Mammary epithelial cell (primary cell): ENCODE measurements around the gene TMEM163.

Experiments
- EZH2 ChIP-seq: IDR thresholded peaks from 2 replicates; pipeline ENCODE4 v1.6.1; 2012; ENCODE audit warnings: low read length, inconsistent platforms, borderline replicate concordance
- TF ChIP-seq, protein P1 (sequence below), 2 donors: IDR thresholded peaks in 1 of 2; conservative IDR thresholded peaks in 1 of 2; 2 replicates each; pipeline ENCODE4 v1.5.1; 2011 to 2012; ENCODE audit warnings: inconsistent platforms in 2 of 2, low read length in 2 of 2, mild to moderate bottlenecking in 2 of 2, control low read depth in 1 of 2, low read depth in 1 of 2; ENCODE audit not compliant: insufficient read depth in 1 of 2; ENCODE audit errors: extremely low read depth in 1 of 2

DNA sequence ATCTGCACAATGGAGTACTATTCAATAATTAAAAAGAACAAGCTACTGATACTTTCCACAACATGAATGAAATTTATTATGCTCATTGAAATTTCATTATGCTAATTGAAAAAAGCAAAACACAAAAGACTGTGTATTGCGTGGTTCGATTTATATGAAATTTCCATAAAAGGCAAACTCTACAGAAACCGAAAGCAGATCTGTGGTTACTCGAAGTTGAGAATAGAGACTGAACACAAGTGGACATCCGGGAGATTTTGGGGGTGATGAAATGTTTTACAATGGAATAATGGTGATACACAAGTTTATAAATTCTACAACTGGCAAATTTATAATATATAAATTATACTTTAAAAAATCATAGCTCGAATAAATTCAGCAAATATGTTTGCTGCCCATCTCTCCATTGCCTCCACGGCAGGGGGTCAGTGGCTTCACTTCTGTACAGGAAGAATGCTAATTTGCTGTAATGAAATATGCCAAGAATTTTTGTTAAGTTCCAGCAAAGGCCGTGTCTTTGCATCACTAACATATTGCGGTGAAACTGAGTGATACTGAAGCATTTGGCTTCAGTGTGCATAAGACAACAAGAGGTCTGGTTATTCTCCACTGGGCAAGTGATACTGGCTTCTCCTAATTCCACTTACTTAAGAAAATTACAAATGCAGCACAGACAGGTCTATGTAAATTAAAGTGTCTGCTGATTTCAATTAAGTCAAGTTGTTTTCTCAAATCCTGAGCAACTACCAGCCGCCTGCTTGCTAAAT is 96.7 kb downstream of the TMEM163 start:
- TF ChIP-seq, protein P1, sequence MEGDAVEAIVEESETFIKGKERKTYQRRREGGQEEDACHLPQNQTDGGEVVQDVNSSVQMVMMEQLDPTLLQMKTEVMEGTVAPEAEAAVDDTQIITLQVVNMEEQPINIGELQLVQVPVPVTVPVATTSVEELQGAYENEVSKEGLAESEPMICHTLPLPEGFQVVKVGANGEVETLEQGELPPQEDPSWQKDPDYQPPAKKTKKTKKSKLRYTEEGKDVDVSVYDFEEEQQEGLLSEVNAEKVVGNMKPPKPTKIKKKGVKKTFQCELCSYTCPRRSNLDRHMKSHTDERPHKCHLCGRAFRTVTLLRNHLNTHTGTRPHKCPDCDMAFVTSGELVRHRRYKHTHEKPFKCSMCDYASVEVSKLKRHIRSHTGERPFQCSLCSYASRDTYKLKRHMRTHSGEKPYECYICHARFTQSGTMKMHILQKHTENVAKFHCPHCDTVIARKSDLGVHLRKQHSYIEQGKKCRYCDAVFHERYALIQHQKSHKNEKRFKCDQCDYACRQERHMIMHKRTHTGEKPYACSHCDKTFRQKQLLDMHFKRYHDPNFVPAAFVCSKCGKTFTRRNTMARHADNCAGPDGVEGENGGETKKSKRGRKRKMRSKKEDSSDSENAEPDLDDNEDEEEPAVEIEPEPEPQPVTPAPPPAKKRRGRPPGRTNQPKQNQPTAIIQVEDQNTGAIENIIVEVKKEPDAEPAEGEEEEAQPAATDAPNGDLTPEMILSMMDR (conservative IDR thresholded peaks at IDR 0.05 in 1 of 2, IDR thresholded peaks at IDR 0.05 in 1 of 2; ENCODE audit: extremely low read depth in 1 of 2, insufficient read depth in 1 of 2, low read depth in 1 of 2, low read length in 2 of 2): no peak
- no peak for TF ChIP-seq EZH2
